ENCODE measurements around the gene SLC25A27. TPM values are rescaled to one million over a fixed set of nuclear protein-coding genes. Genes with fewer than 3 reads are reported as not detected.

The SLC25A27 gene
- total RNA-seq, 1 donor from 2014 or later = 40.5 TPM

- Mint-ChIP-seq H3K27ac (no peak overlapping the region), H3K36me3 (peaks cover 11% of the 10 kb centered on the region), H3K9me3 (no peaks in the 10 kb centered on the region), H3K4me1 (no peaks in the 10 kb centered on the region), H3K27me3 (ENCODE audit: low read depth) (no peaks in the 10 kb centered on the region), H3K4me3 (no peak overlapping the region)
- TF ChIP-seq, protein P1, sequence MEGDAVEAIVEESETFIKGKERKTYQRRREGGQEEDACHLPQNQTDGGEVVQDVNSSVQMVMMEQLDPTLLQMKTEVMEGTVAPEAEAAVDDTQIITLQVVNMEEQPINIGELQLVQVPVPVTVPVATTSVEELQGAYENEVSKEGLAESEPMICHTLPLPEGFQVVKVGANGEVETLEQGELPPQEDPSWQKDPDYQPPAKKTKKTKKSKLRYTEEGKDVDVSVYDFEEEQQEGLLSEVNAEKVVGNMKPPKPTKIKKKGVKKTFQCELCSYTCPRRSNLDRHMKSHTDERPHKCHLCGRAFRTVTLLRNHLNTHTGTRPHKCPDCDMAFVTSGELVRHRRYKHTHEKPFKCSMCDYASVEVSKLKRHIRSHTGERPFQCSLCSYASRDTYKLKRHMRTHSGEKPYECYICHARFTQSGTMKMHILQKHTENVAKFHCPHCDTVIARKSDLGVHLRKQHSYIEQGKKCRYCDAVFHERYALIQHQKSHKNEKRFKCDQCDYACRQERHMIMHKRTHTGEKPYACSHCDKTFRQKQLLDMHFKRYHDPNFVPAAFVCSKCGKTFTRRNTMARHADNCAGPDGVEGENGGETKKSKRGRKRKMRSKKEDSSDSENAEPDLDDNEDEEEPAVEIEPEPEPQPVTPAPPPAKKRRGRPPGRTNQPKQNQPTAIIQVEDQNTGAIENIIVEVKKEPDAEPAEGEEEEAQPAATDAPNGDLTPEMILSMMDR (IDR thresholded peaks at IDR 0.05; ENCODE audit: unreplicated experiment) = no peak
- DNase-seq (ENCODE audit: low spot score in 2 of 2, unreplicated experiment in 2 of 2) = no peak
Measured at GRCh38 chr6:46667377-46667776, 14.6 kb downstream of the SLC25A27 start.

- Mint-ChIP-seq H3K4me3 (no peak overlapping the region), H3K27ac (no peak overlapping the region), H3K4me1 (no peaks in the 10 kb centered on the region), H3K36me3 (peaks cover 6% of the 10 kb centered on the region), H3K27me3 (ENCODE audit: low read depth) (no peaks in the 10 kb centered on the region), H3K9me3 (no peaks in the 10 kb centered on the region)
- TF ChIP-seq, protein P1 (IDR thresholded peaks at IDR 0.05; ENCODE audit: unreplicated experiment) = no peak
- DNase-seq (ENCODE audit: low spot score in 2 of 2, unreplicated experiment in 2 of 2) = no peak
Measured at GRCh38 chr6:46674410-46674809, 21.6 kb downstream of the SLC25A27 start.

- no peak overlapping the region for H3K4me3 Mint-ChIP-seq
- DNase-seq (ENCODE audit: low spot score in 2 of 2, unreplicated experiment in 2 of 2) = no peak
- TF ChIP-seq, protein P1 (IDR thresholded peaks at IDR 0.05; ENCODE audit: unreplicated experiment) = no peak
- H3K27ac Mint-ChIP-seq = no peak overlapping the region
- H3K4me1 Mint-ChIP-seq = no peaks in the 10 kb centered on the region
- H3K9me3 Mint-ChIP-seq = no peaks in the 10 kb centered on the region
- H3K27me3 Mint-ChIP-seq (ENCODE audit: low read depth) = no peaks in the 10 kb centered on the region
- peaks cover 2% of the 10 kb centered on the region for H3K36me3 Mint-ChIP-seq
Measured at GRCh38 chr6:46676604-46677313, 24.0 kb downstream of the SLC25A27 start.

DNA sequence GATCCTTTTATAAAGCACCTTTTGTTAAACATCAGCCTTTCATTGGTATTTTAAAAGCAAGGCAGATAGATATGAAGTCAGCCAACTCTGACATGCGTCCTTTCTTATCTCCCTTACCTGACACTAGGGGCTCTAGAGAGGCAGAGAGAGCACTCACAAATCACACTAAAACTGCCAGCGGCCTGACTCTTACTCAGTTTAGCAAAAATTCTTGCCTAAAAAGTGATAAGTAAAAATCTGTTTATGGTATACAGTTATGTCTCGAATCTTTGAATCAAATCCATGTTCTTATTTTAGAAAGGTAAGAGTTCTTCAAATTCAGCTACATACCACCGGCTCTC is 24.5 kb downstream of the SLC25A27 start:
- no peaks in the 10 kb centered on the region for H3K9me3 Mint-ChIP-seq
- peaks cover 2% of the 10 kb centered on the region for H3K36me3 Mint-ChIP-seq
- H3K27me3 Mint-ChIP-seq (ENCODE audit: low read depth) = no peaks in the 10 kb centered on the region
- TF ChIP-seq, protein P1 (IDR thresholded peaks at IDR 0.05; ENCODE audit: unreplicated experiment) = no peak
- no peak for DNase-seq (ENCODE audit: low spot score in 2 of 2, unreplicated experiment in 2 of 2)
- H3K27ac Mint-ChIP-seq = no peak overlapping the region
- H3K4me1 Mint-ChIP-seq = no peaks in the 10 kb centered on the region
- no peak overlapping the region for H3K4me3 Mint-ChIP-seq

DNA sequence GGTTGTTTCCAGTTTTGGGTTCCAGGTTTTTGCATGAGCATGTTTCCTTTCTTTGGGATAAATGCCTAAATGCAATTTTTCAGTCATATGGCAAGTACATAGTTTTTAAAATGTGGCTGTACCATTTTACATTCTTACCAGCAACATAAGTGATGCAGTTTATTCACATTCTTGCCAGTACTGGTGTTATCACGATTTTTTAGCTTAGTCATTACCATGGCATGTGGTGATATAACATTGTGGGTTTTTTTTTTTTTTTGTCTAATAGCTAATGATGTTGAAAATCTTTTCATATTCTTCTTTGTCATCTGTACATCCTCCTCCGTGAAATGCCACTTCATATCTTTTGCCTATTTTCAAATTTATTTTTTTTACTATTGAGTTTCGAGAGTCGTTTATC is 32.0 kb downstream of the SLC25A27 start:
- H3K27ac Mint-ChIP-seq = no peak overlapping the region
- H3K27me3 Mint-ChIP-seq (ENCODE audit: low read depth) = peaks cover 4% of the 10 kb centered on the region
- TF ChIP-seq, protein P1 (IDR thresholded peaks at IDR 0.05; ENCODE audit: unreplicated experiment) = no peak
- H3K4me1 Mint-ChIP-seq = no peaks in the 10 kb centered on the region
- no peak overlapping the region for H3K4me3 Mint-ChIP-seq
- no peak for DNase-seq (ENCODE audit: low spot score in 2 of 2, unreplicated experiment in 2 of 2)
- peaks cover 3% of the 10 kb centered on the region for H3K9me3 Mint-ChIP-seq
- no peaks in the 10 kb centered on the region for H3K36me3 Mint-ChIP-seq
